Measurements from ENCODE around the gene ZNF215. TPM values are rescaled to one million over a fixed set of nuclear protein-coding genes. Genes with fewer than 3 reads are reported as not detected.

Gene ZNF215
- 1 to 10 TPM in 1 of 4 donors, under 1 TPM in 2, not detected in 1; 0.65 to 1.7 (median 0.66) TPM for total RNA-seq

- no peak for TF ChIP-seq CTCF (IDR thresholded peaks at IDR 0.05; ENCODE audit: low read depth)
Measured at GRCh38 chr11:6926208-6927029, at the start of gene ZNF215. Gene ZNF215, plus strand, starts transcription at chr11:6926426. Its CDS starts 5,847 bp downstream, at chr11:6932273.

- no peak for TF ChIP-seq CTCF (IDR thresholded peaks at IDR 0.05; ENCODE audit: low read depth)
Measured at GRCh38 chr11:6876914-6877313, 49.3 kb upstream of the ZNF215 start.

GRCh38 chr11:6882751-6883150 lies 43.5 kb upstream of the ZNF215 start:
- no peak for TF ChIP-seq CTCF (IDR thresholded peaks at IDR 0.05; ENCODE audit: low read depth)

- no peak for TF ChIP-seq CTCF (IDR thresholded peaks at IDR 0.05; ENCODE audit: low read depth)
Measured at GRCh38 chr11:6888830-6889229, 37.4 kb upstream of the ZNF215 start.

- TF ChIP-seq CTCF (IDR thresholded peaks at IDR 0.05; ENCODE audit: low read depth): no peak
Measured at GRCh38 chr11:6889835-6890234, 36.4 kb upstream of the ZNF215 start.

- TF ChIP-seq CTCF (IDR thresholded peaks at IDR 0.05; ENCODE audit: low read depth): no peak
Measured at GRCh38 chr11:6892400-6892799, 33.8 kb upstream of the ZNF215 start, which contains the start of gene OR2D2. Gene OR2D2, minus strand, starts transcription at chr11:6892500. Its CDS starts 0 bp downstream, at chr11:6892500.

- no peak for TF ChIP-seq CTCF (IDR thresholded peaks at IDR 0.05; ENCODE audit: low read depth)
Measured at GRCh38 chr11:6894097-6894496, 32.1 kb upstream of the ZNF215 start.
